ENCODE data around the gene EGLN2. TPM values are rescaled to one million over a fixed set of nuclear protein-coding genes. Genes with fewer than 3 reads are reported as not detected.
A peak's percentile ranks its signal among the peaks of the same experiment; 100 is the strongest.

Gene EGLN2
- total RNA-seq (100 to 1,000 TPM; 233 to 243 TPM), polyA plus RNA-seq (100 to 1,000 TPM; 104 to 214 (median 153) TPM), total RNA-seq (15.5 to 126 (median 82.5) reads per million in 6 experiments)

DNA sequence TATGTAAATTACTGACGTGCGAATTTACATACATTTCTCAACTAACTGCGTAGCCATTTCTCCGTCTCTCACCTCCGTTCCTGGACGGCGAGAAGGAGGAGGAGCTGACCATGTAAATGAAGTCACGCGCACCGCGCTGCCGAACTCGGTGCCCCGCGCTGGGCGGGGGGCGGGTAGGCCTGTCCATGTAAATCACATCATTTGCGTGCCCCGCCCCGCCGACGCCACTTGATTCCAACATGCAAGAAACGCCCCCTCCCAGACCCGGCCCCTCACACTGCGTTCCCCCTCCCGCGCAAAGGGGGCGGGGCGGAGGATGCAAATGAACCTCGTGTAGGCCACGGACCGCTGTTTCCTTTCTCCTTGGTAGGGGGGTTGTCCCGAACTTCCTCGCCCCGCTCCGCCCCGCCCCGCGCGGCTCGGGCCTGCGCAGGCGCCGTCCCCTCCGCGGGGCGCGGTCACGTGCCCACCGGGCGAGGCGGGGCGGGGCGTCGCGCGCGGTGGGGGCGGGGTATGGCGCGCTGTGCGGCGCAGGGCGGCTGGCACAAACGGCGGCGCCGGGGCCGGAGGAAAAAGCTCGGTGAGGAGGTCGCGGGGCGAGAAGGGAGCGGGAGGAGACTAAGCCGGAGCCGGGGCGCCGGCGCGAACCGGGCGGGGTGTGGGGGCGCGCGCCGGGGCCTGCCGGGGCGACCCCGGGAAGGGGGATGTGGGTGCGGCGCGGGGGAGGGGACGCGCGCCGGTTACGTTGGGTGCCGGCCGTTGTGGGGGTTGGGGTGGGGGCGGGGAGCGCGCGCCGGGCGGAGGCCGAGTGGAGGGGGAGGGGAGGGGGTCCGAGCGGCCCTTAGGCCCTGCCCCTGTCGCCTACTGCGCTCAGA, at the start of gene EGLN2:
Gene EGLN2 (plus strand): TSS at position 509 of the 875 bp plus-strand sequence. CDS start 1,382 bp downstream, outside the sequence.
- ATAC-seq (peak; percentile 83 to 84), DNase-seq (peak; percentile 98 to 100 (median 100))
- Mint-ChIP-seq H3K27ac (peak within 1 kb of the TSS; percentile 98 to 100 (median 100)), H3K4me3 (peak within 1 kb of the TSS; percentile 90 to 99 (median 96)), H3K9me3 (peaks cover 0 to 2% (median 0%) of the 10 kb centered on the region in 9 donors), H3K4me1 (peaks cover 39 to 62% (median 56%) of the 10 kb centered on the region in 4 donors), H3K36me3 (peaks cover 0 to 24% (median 5%) of the 10 kb centered on the region in 3 donors), H3K27me3 (no peaks in the 10 kb centered on the region)
- POLR2A ChIA-PET: interaction anchor here (0.6 to 17.6 kb wide), 22 partner anchors 9 to 777 kb away, joined by 3 to 301 read pairs (median 6); partner anchors contain the start of genes ACTMAP, CEACAM21, COQ8B and HNRNPUL1

DNA sequence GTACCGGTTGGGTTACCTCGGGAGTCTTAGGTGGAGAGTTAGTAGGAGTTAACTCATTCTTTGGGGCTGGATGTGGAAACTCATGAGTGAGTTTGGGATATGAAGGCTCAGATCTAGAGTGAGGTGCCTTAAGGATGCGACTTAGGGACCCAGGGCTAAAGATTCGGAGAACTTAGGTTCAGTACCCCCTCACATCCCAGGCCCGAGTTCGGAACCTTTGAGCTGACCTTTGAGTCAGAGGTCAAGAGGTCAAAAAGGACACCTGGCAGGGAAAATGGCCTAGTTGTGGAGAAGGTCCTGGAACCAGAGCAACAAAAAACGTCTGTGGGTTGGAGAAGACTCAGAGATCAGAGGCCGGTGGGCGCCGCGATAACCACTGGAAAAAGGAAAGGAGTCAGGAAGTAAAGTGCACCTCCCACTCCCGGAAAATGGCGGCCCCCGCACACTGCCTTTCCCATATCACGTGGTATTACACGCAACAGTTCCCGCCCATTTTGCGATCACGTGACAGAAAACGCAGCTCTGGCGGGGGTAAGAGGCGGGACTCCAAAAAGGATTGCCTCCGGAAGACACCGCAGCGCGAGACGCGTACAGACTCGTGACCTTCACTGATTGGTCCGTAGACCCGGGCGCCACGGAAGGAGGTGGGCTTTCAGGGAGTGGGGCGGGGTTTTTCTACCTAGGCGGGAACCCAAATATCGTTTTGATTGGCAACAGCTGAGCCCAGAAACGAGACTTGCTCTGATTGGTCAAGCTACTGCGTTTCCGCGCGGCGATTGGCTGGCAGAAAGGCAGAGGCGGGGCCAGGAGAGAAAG, 48.7 kb upstream of the EGLN2 start, which contains the start of gene ACTMAP:
Gene ACTMAP (minus strand): TSS at position 420 of the 816 bp plus-strand sequence. CDS start 674 bp downstream, outside the sequence.
- DNase-seq: peak in 9 of 10 donors; percentile 94 to 100 (median 100)
- H3K27me3 Mint-ChIP-seq: no peaks in the 10 kb centered on the region
- peaks cover 3 to 15% (median 8%) of the 10 kb centered on the region in 3 donors for H3K36me3 Mint-ChIP-seq
- no peaks in the 10 kb centered on the region for H3K9me3 Mint-ChIP-seq
- peaks cover 28 to 52% (median 47%) of the 10 kb centered on the region in 4 donors for H3K4me1 Mint-ChIP-seq
- H3K27ac Mint-ChIP-seq: peak within 1 kb of the TSS; percentile 88 to 99 (median 99)
- H3K4me3 Mint-ChIP-seq: peak within 1 kb of the TSS; percentile 91 to 100 (median 99)
- POLR2A ChIA-PET: interaction anchor here (0.5 to 4.7 kb wide), 27 partner anchors 8 to 702 kb away, joined by 3 to 115 read pairs (median 4); partner anchors contain the start of genes COQ8B, EGLN2, HNRNPUL1 and ITPKC
- ATAC-seq: peak; percentile 87 to 90

DNA sequence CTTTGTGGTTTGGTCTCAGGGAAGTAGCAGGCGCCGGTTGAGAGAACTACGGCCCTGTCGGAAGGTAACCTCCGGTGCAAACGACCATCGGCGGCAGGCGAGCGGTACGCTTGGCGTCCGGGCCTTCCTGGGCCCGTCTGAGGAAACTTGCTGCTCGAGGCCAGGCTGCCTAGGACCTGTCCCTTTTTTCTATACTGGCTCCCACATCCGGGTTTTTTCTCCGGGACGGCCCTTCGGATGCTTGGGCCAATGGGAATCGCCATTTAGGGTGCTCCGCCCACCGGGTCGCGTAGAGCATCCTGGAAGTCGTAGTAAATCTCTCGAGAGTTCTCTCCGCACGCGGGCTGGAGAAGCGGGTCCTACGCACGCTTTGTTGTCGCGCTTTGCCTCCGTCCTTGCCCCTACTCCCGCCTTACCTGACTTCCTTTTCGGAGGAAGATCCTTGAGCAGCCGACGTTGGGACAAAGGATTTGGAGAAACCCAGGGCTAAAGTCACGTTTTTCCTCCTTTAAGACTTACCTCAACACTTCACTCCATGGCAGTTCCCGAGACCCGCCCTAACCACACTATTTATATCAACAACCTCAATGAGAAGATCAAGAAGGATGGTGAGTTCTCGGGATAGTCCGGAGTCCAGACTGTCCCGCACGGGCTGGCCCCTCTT, 48.0 kb upstream of the EGLN2 start, which contains the start of gene SNRPA:
Gene SNRPA (plus strand): TSS at position 330 of the 664 bp plus-strand sequence. CDS start 206 bp downstream, at position 536.
- peak; percentile 86 to 100 (median 95) for DNase-seq
- Mint-ChIP-seq H3K27ac (peak within 1 kb of the TSS; percentile 88 to 99 (median 99)), H3K36me3 (peaks cover 3 to 22% (median 8%) of the 10 kb centered on the region in 3 donors), H3K27me3 (no peaks in the 10 kb centered on the region), H3K9me3 (no peaks in the 10 kb centered on the region), H3K4me1 (peaks cover 28 to 59% (median 55%) of the 10 kb centered on the region in 4 donors), H3K4me3 (peak within 1 kb of the TSS; percentile 91 to 100 (median 99))
- peak; percentile 72 to 76 for ATAC-seq
- POLR2A ChIA-PET: interaction anchor here (0.6 to 4.7 kb wide), 23 partner anchors 9 to 701 kb away, joined by 3 to 115 read pairs (median 4); partner anchors contain the start of genes COQ8B, EGLN2, HNRNPUL1 and ITPKC

DNA sequence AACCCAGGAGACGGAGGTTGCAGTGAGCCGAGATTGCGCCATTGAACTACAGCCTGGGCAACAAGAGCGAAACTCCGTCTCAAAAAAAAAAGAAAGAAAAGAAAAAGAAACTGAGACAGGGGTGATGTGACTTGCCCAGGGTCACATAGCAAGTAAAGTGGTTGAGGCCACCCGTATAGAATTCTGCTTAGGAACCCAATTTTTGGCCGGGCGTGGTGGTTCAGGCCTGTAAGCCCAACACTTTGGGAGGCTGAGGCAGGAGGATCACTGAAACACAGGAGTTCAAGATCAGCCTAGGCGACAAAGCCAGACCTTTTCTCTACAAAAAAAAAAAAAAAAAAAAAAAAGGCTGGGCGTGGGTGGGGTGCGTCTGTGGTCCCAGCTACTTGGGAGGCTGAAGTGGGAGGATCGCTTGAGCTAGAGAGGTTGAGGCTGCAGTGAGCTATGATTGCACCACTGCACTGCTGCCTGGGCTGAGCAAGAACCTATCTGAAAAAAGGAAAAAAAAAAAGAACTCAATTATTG, 46.7 kb upstream of the EGLN2 start:
- Mint-ChIP-seq H3K27me3 (no peaks in the 10 kb centered on the region), H3K27ac (peak overlapping the region; percentile 87 to 99 (median 98)), H3K4me1 (peaks cover 34 to 72% (median 67%) of the 10 kb centered on the region in 4 donors), H3K36me3 (peaks cover 3 to 34% (median 8%) of the 10 kb centered on the region in 3 donors), H3K9me3 (no peaks in the 10 kb centered on the region), H3K4me3 (peak overlapping the region; percentile 91 to 100 (median 99))
- DNase-seq: no peak
- POLR2A ChIA-PET: interaction anchor here (1.1 to 4.7 kb wide), 7 partner anchors 9 to 510 kb away, joined by 4 to 115 read pairs (median 9); partner anchors contain the start of genes COQ8B, EGLN2, ITPKC and RAB4B
- ATAC-seq: no peak

DNA sequence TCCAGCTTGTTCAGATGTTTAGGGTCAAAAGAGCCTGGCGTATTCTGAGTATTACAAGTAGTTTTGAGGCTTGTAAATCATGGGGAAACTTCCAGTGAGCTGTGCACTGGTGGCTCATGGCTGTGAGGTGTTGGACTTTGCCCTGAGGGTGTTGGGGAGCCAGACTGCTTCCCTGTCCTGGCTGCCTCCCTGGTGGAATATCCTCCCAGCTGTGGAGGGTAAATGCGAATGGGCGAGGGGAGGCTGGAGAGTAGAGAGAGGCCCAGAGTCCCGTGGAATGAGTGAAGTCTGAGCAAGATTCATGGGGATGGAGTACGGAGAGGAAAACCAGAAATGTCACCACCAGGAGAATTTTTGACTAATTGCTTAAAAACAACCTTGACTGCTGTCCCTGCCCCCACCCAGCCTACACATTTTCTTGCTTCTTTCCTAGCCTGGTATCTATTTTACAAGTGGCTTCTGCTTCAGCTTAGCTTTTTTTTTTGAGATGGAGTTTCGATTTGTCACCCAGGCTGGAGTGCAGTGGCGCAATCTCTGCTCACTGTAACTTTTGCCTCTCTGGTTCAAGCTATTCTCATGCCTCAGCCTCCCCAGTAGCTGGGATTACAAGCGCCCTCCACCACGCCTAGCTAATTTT, 44.3 kb upstream of the EGLN2 start:
- DNase-seq: peak in 1 of 10 donors; percentile 27
- POLR2A ChIA-PET: interaction anchor here (0.6 to 3.4 kb wide), 8 partner anchors 11 to 509 kb away, joined by 3 to 15 read pairs (median 4); partner anchors contain the start of genes EGLN2 and RAB4B
- Mint-ChIP-seq H3K27me3 (no peaks in the 10 kb centered on the region), H3K4me1 (peaks cover 34 to 72% (median 69%) of the 10 kb centered on the region in 4 donors), H3K27ac (peak overlapping the region; percentile 83 to 93 (median 91)), H3K4me3 (peak overlapping the region; percentile 73 to 91 (median 84)), H3K36me3 (peaks cover 8 to 55% (median 12%) of the 10 kb centered on the region in 3 donors), H3K9me3 (no peaks in the 10 kb centered on the region)
- no peak for ATAC-seq

DNA sequence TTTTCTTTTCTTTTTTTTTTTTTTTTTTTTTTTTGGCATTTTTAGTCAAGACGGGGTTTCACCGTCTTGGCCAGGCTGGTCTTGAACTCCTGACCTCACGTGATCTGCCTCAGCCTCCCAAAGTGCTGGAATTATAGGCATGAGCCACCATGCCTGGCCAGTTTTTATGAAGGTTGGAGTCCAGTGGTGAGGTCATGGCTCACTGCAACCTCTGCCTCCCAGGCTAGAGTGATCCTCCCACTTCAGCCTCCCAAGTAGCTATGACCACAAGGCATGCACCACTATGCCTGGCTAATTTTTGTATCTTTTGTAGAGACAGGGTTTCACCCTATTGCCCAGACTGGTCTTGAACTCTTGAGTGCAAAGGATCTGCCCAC, 43.8 kb upstream of the EGLN2 start:
- no peak for DNase-seq
- no peak for ATAC-seq
- Mint-ChIP-seq H3K4me1 (peaks cover 29 to 72% (median 67%) of the 10 kb centered on the region in 4 donors), H3K27me3 (no peaks in the 10 kb centered on the region), H3K4me3 (peak overlapping the region; percentile 58 to 91 (median 83)), H3K36me3 (peaks cover 8 to 60% (median 12%) of the 10 kb centered on the region in 3 donors), H3K27ac (peak overlapping the region; percentile 21 to 93 (median 66)), H3K9me3 (no peaks in the 10 kb centered on the region)
- POLR2A ChIA-PET: interaction anchor here (1.2 to 3.4 kb wide), 5 partner anchors 10 to 52 kb away, joined by 3 to 15 read pairs (median 8); partner anchors contain the start of genes EGLN2 and RAB4B

DNA sequence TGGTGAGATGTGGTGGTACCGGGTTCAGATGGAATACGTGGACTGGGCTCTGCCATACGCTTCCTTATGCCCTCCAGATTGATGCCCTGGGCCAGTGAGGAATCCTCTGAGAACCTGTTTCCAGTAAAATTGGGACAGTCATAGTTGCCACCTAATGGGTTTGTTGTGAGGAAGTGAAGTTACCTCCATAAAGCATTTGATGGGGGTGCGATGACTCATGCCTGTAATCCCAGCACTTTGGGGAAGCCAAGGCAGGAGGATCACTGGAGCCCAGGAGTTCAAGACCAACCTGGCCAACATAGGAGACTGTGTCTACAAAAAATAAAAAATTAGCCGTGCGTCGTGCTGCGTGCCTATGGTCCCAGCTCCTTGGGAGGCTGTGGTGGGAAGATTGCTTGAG, 43.2 kb upstream of the EGLN2 start:
- peak overlapping the region; percentile 46 to 91 (median 79) for H3K4me3 Mint-ChIP-seq
- peaks cover 8 to 65% (median 12%) of the 10 kb centered on the region in 3 donors for H3K36me3 Mint-ChIP-seq
- POLR2A ChIA-PET: interaction anchor here (0.6 to 3.4 kb wide), 6 partner anchors 10 to 45 kb away, joined by 3 to 22 read pairs (median 6); partner anchors contain the start of genes EGLN2 and RAB4B

DNA sequence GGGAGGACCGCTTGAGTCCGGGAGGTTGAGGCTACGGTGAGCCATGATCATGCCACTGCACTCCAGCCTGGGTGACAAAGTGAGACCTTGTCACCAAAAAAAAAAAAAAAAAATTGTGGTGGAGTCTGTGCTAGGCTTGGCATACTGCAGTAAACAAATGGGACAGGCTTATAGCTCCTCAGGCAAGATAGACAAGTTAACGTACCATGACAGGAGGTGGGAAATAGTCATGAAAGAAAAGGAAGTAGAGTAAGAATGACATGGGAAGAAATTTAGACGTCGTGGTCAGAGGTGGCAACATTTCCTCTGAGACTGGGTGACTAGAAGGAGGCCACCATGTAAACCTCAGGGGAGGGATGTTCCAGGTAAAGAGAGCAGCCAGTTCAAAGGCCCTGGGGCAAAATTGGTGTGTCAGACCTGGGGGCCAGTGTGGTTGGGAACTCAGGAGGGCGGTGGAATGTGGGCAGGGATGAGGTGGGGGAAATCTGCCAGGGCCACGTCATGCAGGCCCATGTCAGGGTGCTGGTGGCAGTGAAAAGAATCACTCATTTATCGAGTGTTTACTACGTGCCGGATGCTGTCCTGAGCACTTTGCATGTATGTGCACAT, 42.4 kb upstream of the EGLN2 start:
- POLR2A ChIA-PET: interaction anchor here (0.7 to 3.4 kb wide), 4 partner anchors 15 to 42 kb away, joined by 3 to 22 read pairs (median 10); partner anchors contain the start of genes EGLN2 and RAB4B
- DNase-seq (peak in 2 of 10 donors; percentile 5 to 33), ATAC-seq (peak in 1 of 2 donors; percentile 55)
- Mint-ChIP-seq H3K27me3 (no peaks in the 10 kb centered on the region), H3K27ac (peak overlapping the region; percentile 21 to 91 (median 70)), H3K4me3 (peak overlapping the region; percentile 16 to 91 (median 60)), H3K9me3 (no peaks in the 10 kb centered on the region), H3K4me1 (peaks cover 23 to 75% (median 63%) of the 10 kb centered on the region in 4 donors), H3K36me3 (peaks cover 2 to 72% (median 15%) of the 10 kb centered on the region in 3 donors)

More for the DNA sequence above, 43.2 kb upstream of the EGLN2 start:
- H3K27me3 Mint-ChIP-seq: no peaks in the 10 kb centered on the region
- peaks cover 28 to 74% (median 64%) of the 10 kb centered on the region in 4 donors for H3K4me1 Mint-ChIP-seq
- H3K9me3 Mint-ChIP-seq: no peaks in the 10 kb centered on the region
- DNase-seq: no peak
- peak overlapping the region in 9 of 10 donors; percentile 21 to 92 (median 69) for H3K27ac Mint-ChIP-seq
- ATAC-seq: no peak

DNA sequence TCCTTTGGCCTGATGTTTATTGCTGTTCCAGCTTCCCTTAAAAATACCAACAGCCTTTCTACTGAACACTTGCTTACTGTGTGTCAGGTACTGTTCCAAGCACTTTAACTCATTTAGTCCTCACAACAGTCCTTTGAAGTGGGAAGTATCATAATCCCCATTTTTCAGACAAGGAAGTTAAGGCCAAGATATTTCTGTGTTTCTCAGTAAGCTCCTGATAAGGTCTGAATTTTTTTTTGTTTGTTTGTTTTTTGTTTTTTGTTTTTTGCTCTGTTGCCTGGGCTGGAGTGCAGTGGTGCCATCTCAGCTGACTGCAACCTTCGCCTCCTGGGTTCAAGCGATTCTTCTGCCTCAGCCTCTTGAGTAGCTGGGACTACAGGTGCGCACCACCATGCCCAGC, 40.5 kb upstream of the EGLN2 start:
- Mint-ChIP-seq H3K9me3 (no peaks in the 10 kb centered on the region), H3K27me3 (no peaks in the 10 kb centered on the region), H3K36me3 (peaks cover 9 to 79% (median 28%) of the 10 kb centered on the region in 3 donors), H3K27ac (peak overlapping the region in 6 of 10 donors; percentile 21 to 70 (median 48)), H3K4me1 (peaks cover 33 to 78% (median 65%) of the 10 kb centered on the region in 4 donors), H3K4me3 (peak overlapping the region in 2 of 10 donors; percentile 37 to 41)
- DNase-seq (no peak), ATAC-seq (no peak)
- POLR2A ChIA-PET: interaction anchor here (0.6 to 3.0 kb wide), 3 partner anchors 9 to 44 kb away, joined by 3 to 22 read pairs (median 7); partner anchors contain the start of gene RAB4B

DNA sequence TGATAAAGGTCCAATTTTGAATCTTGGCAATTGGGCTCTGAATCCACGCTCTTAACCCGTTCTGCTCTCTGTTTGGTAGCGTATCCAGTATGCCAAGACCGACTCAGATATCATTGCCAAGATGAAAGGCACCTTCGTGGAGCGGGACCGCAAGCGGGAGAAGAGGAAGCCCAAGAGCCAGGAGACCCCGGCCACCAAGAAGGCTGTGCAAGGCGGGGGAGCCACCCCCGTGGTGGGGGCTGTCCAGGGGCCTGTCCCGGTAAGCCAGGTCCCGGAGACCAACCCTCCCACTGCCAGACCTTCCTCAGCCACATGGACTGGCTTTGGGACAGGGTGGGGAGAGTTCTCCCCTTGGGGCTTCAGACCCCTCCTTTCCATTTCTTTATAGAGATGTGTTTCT, 39.6 kb upstream of the EGLN2 start:
- no peaks in the 10 kb centered on the region for H3K27me3 Mint-ChIP-seq
- DNase-seq (no peak), ATAC-seq (no peak)
- no peaks in the 10 kb centered on the region for H3K9me3 Mint-ChIP-seq
- peaks cover 38 to 80% (median 69%) of the 10 kb centered on the region in 4 donors for H3K4me1 Mint-ChIP-seq
- peaks cover 14 to 88% (median 36%) of the 10 kb centered on the region in 3 donors for H3K36me3 Mint-ChIP-seq
- H3K4me3 Mint-ChIP-seq: no peak overlapping the region
- POLR2A ChIA-PET: interaction anchor here (1.3 kb wide), 1 partner anchor 19 kb away, joined by 3 read pairs; the partner anchor contains the start of gene RAB4B
- H3K27ac Mint-ChIP-seq: peak overlapping the region in 2 of 10 donors; percentile 51 to 68

All from naive thymus-derived CD8-positive, alpha-beta T cell (primary cell).